ENCODE data around the gene OR52N1.

Gene OR52N1

GRCh38 chr11:5791165-5791564 lies at the start of gene OR52N1:
Gene OR52N1, minus strand, starts transcription at chr11:5791265. Its CDS starts 2,449 bp downstream, at chr11:5788816.
- no peak for DNase-seq (ENCODE audit: low read depth in 2 of 2)

GRCh38 chr11:5837695-5838094 lies 46.6 kb upstream of the OR52N1 start:
- no peak for DNase-seq (ENCODE audit: low read depth in 2 of 2)

DNA sequence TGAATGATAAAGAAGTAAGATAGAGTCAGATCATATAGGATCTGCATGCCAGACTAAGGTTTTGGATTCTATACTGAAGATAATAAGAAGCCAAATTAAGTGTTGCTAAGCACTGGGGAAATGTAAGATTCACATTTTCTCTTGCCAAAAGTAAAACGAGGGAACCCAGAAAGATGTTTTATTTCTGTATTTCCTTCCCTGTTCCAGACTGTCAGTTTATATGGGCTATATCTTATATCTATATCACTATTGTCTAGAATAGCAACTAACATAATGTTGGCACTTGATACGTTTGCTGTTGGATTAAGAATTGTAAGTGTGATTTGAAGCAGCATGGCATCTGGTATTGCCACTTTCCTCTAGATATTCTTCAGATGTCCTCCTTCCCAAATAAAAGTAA lies 42.4 kb upstream of the OR52N1 start:
- no peak for DNase-seq (ENCODE audit: low read depth in 2 of 2)

DNA sequence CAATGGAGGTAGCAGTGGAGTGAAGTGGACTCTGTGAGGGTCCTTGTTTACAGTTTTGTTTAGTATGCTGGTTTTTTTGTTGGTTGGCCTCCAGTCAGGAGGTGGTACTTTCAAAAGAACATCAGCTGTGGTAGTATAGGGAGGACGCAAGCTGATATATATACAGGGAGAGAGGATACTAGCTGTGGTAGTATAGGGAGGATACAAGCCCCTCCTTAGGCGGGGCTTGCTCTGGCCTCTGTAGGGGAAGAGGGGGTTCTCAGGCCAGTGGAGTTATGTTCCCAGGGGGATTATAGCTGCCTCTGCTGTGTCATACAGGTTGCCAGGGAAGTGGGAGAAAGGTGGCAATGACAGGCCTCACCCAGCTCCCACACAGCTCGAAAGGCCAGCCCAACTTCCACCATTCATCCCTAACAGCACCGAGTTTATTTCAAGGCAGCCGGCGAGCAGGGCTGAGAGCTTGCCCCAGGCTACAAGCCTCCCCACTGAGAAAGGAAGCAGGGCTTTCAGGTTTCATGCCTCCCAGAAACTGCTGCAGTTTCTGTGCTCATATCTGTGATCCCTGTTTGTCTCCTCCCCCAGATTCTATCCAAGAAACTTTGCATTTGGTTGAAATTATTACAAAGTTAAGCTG lies 40.2 kb upstream of the OR52N1 start:
- no peak for DNase-seq (ENCODE audit: low read depth in 2 of 2)

DNA sequence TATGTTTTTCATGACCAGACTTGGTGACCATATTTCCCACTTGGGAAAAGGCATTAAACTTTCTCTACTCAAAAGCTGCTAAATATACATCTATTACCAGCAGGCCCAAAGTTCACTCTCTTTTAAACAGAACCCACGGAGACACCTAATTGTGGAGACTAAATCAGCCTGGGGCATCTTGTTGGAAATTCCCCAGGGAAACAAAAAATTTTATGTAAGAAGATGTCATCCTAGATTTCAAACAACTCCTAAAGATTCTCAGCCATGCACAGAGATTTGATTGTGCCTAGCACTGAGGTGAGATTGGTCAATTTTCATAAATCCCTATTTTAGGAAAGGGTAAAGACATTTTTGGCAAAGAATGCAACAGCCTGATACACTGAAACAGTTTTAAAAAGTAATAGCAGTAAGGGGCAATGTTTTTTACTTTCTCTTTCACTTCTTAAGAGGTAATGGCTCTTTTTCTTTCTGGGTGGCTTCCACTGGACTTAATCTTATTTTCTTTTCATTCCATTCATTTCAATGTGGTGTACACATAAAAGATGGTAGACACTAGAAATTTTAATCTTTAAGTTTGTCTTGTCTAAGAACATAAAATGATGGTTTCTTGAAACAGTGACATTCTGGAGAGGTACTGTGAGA lies 27.3 kb upstream of the OR52N1 start:
- no peak for DNase-seq (ENCODE audit: low read depth in 2 of 2)

- no peak for DNase-seq (ENCODE audit: low read depth in 2 of 2)
These were observed 24.5 kb upstream of the OR52N1 start for GRCh38 chr11:5815534-5815933.

- no peak for DNase-seq (ENCODE audit: low read depth in 2 of 2)
These were observed 19.1 kb upstream of the OR52N1 start for GRCh38 chr11:5809905-5810795.

- DNase-seq (ENCODE audit: low read depth in 2 of 2): no peak
These were observed 18.1 kb upstream of the OR52N1 start for GRCh38 chr11:5809122-5809519.

DNA sequence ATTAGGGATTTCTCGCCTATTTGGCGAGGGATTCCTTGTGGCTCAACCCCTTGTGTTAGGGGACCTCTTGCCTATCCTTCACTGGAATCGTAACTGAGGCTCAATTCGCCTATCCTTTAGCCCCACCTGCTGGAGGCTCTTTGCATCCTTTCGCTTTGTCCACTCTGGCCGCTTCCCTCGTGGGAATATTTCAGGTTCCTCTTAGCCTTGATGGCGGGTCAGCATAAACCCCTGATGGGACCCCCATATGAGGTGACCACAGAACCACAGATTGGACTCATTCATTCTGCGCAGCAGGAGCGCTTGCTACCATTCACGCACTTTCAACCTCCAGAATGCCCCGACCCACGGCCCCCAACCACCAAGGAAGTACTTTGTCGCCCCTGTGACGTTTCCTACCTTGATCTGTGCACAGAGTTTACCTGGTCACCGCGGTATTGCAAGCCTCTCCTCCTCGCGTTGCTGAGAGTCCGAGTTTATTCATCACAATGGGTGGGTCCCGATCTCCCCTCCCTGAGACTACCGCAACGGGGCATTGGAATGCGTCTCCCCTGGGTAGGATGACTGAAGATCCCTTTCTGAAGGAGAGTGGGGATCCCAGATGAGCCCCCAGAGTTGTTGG lies 17.5 kb upstream of the OR52N1 start, which contains the start of gene OR52N2:
OR52N2 (plus strand) TSS at position 425 of the 622 bp plus-strand sequence. CDS start 11,412 bp downstream, outside the sequence.
- DNase-seq (ENCODE audit: low read depth in 2 of 2): peak; percentile 39 to 53

DNA sequence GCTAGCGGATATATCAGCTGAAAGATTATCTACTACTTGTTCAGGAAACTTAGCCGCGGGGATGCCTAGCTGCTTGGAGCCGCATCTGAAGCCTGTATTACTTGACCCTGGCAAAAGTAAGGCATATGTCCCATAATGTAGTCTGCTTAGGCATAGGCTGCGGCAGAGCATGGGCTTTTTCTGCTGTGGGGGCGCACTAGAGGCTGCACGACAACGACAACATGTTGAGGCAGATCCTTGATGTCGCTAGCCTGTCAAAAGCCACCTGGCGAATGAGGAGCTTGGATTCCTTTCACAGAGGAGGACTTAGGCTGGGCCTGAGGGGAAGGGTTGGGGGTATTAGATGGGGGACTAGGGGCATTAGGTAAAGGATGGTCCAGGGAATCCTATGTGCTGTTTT lies 16.5 kb upstream of the OR52N1 start:
- no peak for DNase-seq (ENCODE audit: low read depth in 2 of 2)

- no peak for DNase-seq (ENCODE audit: low read depth in 2 of 2)
These were observed 12.9 kb upstream of the OR52N1 start for GRCh38 chr11:5803982-5804381.

GRCh38 chr11:5796541-5796940 lies 5.5 kb upstream of the OR52N1 start:
- no peak for DNase-seq (ENCODE audit: low read depth in 2 of 2)

GRCh38 chr11:5783255-5783654 lies 7.8 kb downstream of the OR52N1 start, which contains the start of gene OR52N5:
Gene OR52N5, minus strand, starts transcription at chr11:5783355. Its CDS starts 4,721 bp downstream, at chr11:5778634.
- no peak for DNase-seq (ENCODE audit: low read depth in 2 of 2)

- DNase-seq (ENCODE audit: low read depth in 2 of 2): no peak
These were observed 24.0 kb downstream of the OR52N1 start for GRCh38 chr11:5767056-5767455.

- DNase-seq (ENCODE audit: low read depth in 2 of 2): no peak
These were observed 37.1 kb downstream of the OR52N1 start, which contains the start of gene OR52N4 for GRCh38 chr11:5753943-5754342. Gene OR52N4, plus strand, starts transcription at chr11:5754243. Its CDS starts 498 bp downstream, at chr11:5754741.

GRCh38 chr11:5749836-5750235 lies 41.2 kb downstream of the OR52N1 start:
- DNase-seq (ENCODE audit: low read depth in 2 of 2): no peak

- DNase-seq (ENCODE audit: low read depth in 2 of 2): no peak
These were observed 44.5 kb downstream of the OR52N1 start for GRCh38 chr11:5746614-5747013.

GRCh38 chr11:5738431-5738830 lies 52.6 kb downstream of the OR52N1 start:
- DNase-seq (ENCODE audit: low read depth in 2 of 2): no peak

DNA sequence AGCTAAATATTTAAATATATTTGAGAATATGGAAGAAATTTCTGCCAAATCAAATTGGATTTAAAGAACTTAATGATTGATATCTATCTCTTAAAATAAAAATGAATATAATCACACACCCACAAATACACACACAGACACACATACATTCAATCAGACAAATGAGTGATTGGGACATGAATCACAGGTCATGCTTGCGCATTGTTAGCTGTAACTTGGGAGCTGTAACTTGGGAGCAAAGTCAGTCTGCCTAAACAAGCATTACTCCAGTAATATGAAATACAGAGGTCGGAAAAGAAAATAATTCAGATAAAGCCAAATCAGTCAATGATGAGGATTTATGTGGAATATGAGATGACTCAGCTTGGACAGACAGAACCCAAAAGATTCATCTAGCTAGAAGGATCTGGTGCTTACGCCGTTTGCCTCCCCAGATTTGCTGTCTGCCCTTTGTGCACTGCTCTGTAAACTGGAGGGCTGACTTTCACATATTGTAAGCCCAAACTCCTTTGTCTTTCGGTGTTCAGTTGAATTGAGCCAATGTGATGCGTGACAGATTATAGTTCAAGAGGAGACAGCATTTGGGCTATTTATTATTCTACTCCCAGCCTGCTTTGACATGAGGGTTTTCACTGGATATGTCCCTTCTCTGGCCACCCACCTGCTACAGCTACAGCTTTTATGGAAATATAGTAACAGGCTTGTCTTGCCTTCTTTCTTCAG lies 53.2 kb downstream of the OR52N1 start:
- no peak for DNase-seq (ENCODE audit: low read depth in 2 of 2)

- no peak for DNase-seq (ENCODE audit: low read depth in 2 of 2)
These were observed 54.0 kb downstream of the OR52N1 start for GRCh38 chr11:5737091-5737490.
